ENCODE data around the gene GLRX. TPM values are rescaled to one million over a fixed set of nuclear protein-coding genes. Genes with fewer than 3 reads are reported as not detected.
"Not testable (repeated sequence)": the region's sequence is repeated elsewhere in the genome, so short reads cannot be mapped to it uniquely, and the experiment has no call there.

GLRX gene
- total RNA-seq, 2 donors from 2014 or later, result 45.1 to 62.3 TPM

GRCh38 chr5:95842854-95843544 is 20.5 kb upstream of the GLRX start:
- Mint-ChIP-seq H3K27ac (peak overlapping the region; percentile 92), H3K4me1 (peaks cover 11% of the 10 kb centered on the region), H3K36me3 (ENCODE audit: low read depth) (no peaks in the 10 kb centered on the region), H3K4me3 (peak overlapping the region; percentile 67), H3K9me3 (no peaks in the 10 kb centered on the region), H3K27me3 (no peaks in the 10 kb centered on the region)
- peak; percentile 92 for ATAC-seq (replicated peaks)

- Mint-ChIP-seq H3K27me3 (no peaks in the 10 kb centered on the region), H3K4me1 (peaks cover 19% of the 10 kb centered on the region), H3K36me3 (ENCODE audit: low read depth) (no peaks in the 10 kb centered on the region), H3K27ac (peak overlapping the region; percentile 92), H3K9me3 (no peaks in the 10 kb centered on the region), H3K4me3 (peak overlapping the region; percentile 67)
- ATAC-seq (replicated peaks), result no peak
Measured at GRCh38 chr5:95841914-95842812, 19.6 kb upstream of the GLRX start.

GRCh38 chr5:95840956-95841705 is 18.6 kb upstream of the GLRX start:
- Mint-ChIP-seq H3K36me3 (ENCODE audit: low read depth) (no peaks in the 10 kb centered on the region), H3K27ac (no peak overlapping the region), H3K27me3 (no peaks in the 10 kb centered on the region), H3K4me1 (peaks cover 24% of the 10 kb centered on the region), H3K9me3 (no peaks in the 10 kb centered on the region), H3K4me3 (no peak overlapping the region)
- ATAC-seq (replicated peaks), result no peak

- Mint-ChIP-seq H3K27me3 (no peaks in the 10 kb centered on the region), H3K4me1 (peaks cover 31% of the 10 kb centered on the region), H3K4me3 (no peak overlapping the region), H3K9me3 (no peaks in the 10 kb centered on the region), H3K36me3 (ENCODE audit: low read depth) (no peaks in the 10 kb centered on the region), H3K27ac (no peak overlapping the region)
- ATAC-seq (replicated peaks), result no peak
Measured at GRCh38 chr5:95839658-95840057, 17.1 kb upstream of the GLRX start.

- Mint-ChIP-seq H3K9me3 (no peaks in the 10 kb centered on the region), H3K4me3 (no peak overlapping the region), H3K4me1 (peaks cover 40% of the 10 kb centered on the region), H3K27ac (no peak overlapping the region), H3K27me3 (no peaks in the 10 kb centered on the region), H3K36me3 (ENCODE audit: low read depth) (no peaks in the 10 kb centered on the region)
- ATAC-seq (replicated peaks), result no peak
Measured at GRCh38 chr5:95838556-95838955, 16.0 kb upstream of the GLRX start.

- ATAC-seq (replicated peaks), result no peak
- Mint-ChIP-seq H3K27me3 (no peaks in the 10 kb centered on the region), H3K4me1 (peaks cover 37% of the 10 kb centered on the region), H3K36me3 (ENCODE audit: low read depth) (no peaks in the 10 kb centered on the region), H3K9me3 (no peaks in the 10 kb centered on the region), H3K27ac (peak overlapping the region; percentile 73), H3K4me3 (no peak overlapping the region)
Measured at GRCh38 chr5:95838001-95838520, 15.5 kb upstream of the GLRX start.

GRCh38 chr5:95837492-95837891 is 15.0 kb upstream of the GLRX start:
- H3K4me3 Mint-ChIP-seq, result no peak overlapping the region
- ATAC-seq (replicated peaks), result no peak
- H3K27ac Mint-ChIP-seq, result peak overlapping the region; percentile 73
- H3K9me3 Mint-ChIP-seq, result no peaks in the 10 kb centered on the region
- H3K27me3 Mint-ChIP-seq, result no peaks in the 10 kb centered on the region
- H3K4me1 Mint-ChIP-seq, result peaks cover 36% of the 10 kb centered on the region
- H3K36me3 Mint-ChIP-seq (ENCODE audit: low read depth), result no peaks in the 10 kb centered on the region

- not testable (repeated sequence) for H3K9me3 Mint-ChIP-seq; H3K36me3 Mint-ChIP-seq (ENCODE audit: low read depth); H3K27me3 Mint-ChIP-seq; ATAC-seq (replicated peaks)
- peaks cover 36% of the 10 kb centered on the region for H3K4me1 Mint-ChIP-seq
- peak overlapping the region; percentile 91 for H3K27ac Mint-ChIP-seq
- H3K4me3 Mint-ChIP-seq, result peak overlapping the region; percentile 91
Measured at GRCh38 chr5:95836971-95837370, 14.4 kb upstream of the GLRX start.

GRCh38 chr5:95836544-95836943 is 14.0 kb upstream of the GLRX start:
- Mint-ChIP-seq H3K4me3 (peak overlapping the region; percentile 91), H3K36me3 (ENCODE audit: low read depth) (no peaks in the 10 kb centered on the region), H3K4me1 (peaks cover 36% of the 10 kb centered on the region), H3K9me3 (no peaks in the 10 kb centered on the region), H3K27ac (peak overlapping the region; percentile 91), H3K27me3 (no peaks in the 10 kb centered on the region)
- ATAC-seq (replicated peaks), result no peak

GRCh38 chr5:95835682-95836385 is 13.3 kb upstream of the GLRX start:
- H3K4me1 Mint-ChIP-seq, result peaks cover 36% of the 10 kb centered on the region
- no peak for ATAC-seq (replicated peaks)
- no peaks in the 10 kb centered on the region for H3K36me3 Mint-ChIP-seq (ENCODE audit: low read depth)
- H3K4me3 Mint-ChIP-seq, result peak overlapping the region; percentile 91
- no peaks in the 10 kb centered on the region for H3K27me3 Mint-ChIP-seq
- H3K27ac Mint-ChIP-seq, result peak overlapping the region; percentile 91
- H3K9me3 Mint-ChIP-seq, result no peaks in the 10 kb centered on the region

GRCh38 chr5:95832664-95833063 is 10.1 kb upstream of the GLRX start:
- H3K9me3 Mint-ChIP-seq, result no peaks in the 10 kb centered on the region
- H3K27ac Mint-ChIP-seq, result peak overlapping the region; percentile 3
- ATAC-seq (replicated peaks), result no peak
- no peaks in the 10 kb centered on the region for H3K27me3 Mint-ChIP-seq
- H3K36me3 Mint-ChIP-seq (ENCODE audit: low read depth), result no peaks in the 10 kb centered on the region
- peaks cover 36% of the 10 kb centered on the region for H3K4me1 Mint-ChIP-seq
- peak overlapping the region; percentile 91 for H3K4me3 Mint-ChIP-seq

GRCh38 chr5:95830226-95830625 is 7.7 kb upstream of the GLRX start:
- no peaks in the 10 kb centered on the region for H3K9me3 Mint-ChIP-seq
- peaks cover 33% of the 10 kb centered on the region for H3K4me1 Mint-ChIP-seq
- no peak for ATAC-seq (replicated peaks)
- no peak overlapping the region for H3K27ac Mint-ChIP-seq
- H3K36me3 Mint-ChIP-seq (ENCODE audit: low read depth), result no peaks in the 10 kb centered on the region
- no peaks in the 10 kb centered on the region for H3K27me3 Mint-ChIP-seq
- no peak overlapping the region for H3K4me3 Mint-ChIP-seq

- Mint-ChIP-seq H3K4me1 (peaks cover 33% of the 10 kb centered on the region), H3K4me3 (no peak overlapping the region), H3K9me3 (no peaks in the 10 kb centered on the region), H3K27ac (no peak overlapping the region), H3K27me3 (no peaks in the 10 kb centered on the region), H3K36me3 (ENCODE audit: low read depth) (no peaks in the 10 kb centered on the region)
- ATAC-seq (replicated peaks), result no peak
Measured at GRCh38 chr5:95827892-95828246, 5.3 kb upstream of the GLRX start.
